ENCODE results near the gene UTY.

The UTY gene

GRCh38 chrY:13347106-13347505 lies 132.7 kb downstream of the UTY start:
- TF ChIP-seq SIN3A (IDR thresholded peaks at IDR 0.05; ENCODE audit: borderline replicate concordance, insufficient read depth, low read length) (no peak), REST (IDR thresholded peaks at IDR 0.05; ENCODE audit: insufficient read depth in 1 of 2, low read depth in 2 of 2, low read length in 2 of 2) (no peak), FOXP2 (optimal IDR thresholded peaks at IDR 0.05; ENCODE audit: borderline replicate concordance, extremely low read depth, extremely low read length, insufficient read depth) (no peak), TAF1 (IDR thresholded peaks at IDR 0.05; ENCODE audit: borderline replicate concordance, insufficient read depth, low read length) (no peak), POLR2AphosphoS5 (IDR thresholded peaks at IDR 0.05; ENCODE audit: low read depth, low read length) (no peak)

- no peak for TF ChIP-seq REST (IDR thresholded peaks at IDR 0.05; ENCODE audit: insufficient read depth in 1 of 2, low read depth in 2 of 2, low read length in 2 of 2)
- no peak for TF ChIP-seq SIN3A (IDR thresholded peaks at IDR 0.05; ENCODE audit: borderline replicate concordance, insufficient read depth, low read length)
- TF ChIP-seq POLR2AphosphoS5 (IDR thresholded peaks at IDR 0.05; ENCODE audit: low read depth, low read length): no peak
- TF ChIP-seq FOXP2 (optimal IDR thresholded peaks at IDR 0.05; ENCODE audit: borderline replicate concordance, extremely low read depth, extremely low read length, insufficient read depth): no peak
- no peak for TF ChIP-seq TAF1 (IDR thresholded peaks at IDR 0.05; ENCODE audit: borderline replicate concordance, insufficient read depth, low read length)
These were observed 134.3 kb downstream of the UTY start for GRCh38 chrY:13345549-13345948.

GRCh38 chrY:13343307-13343946 lies 136.4 kb downstream of the UTY start:
- no peak for TF ChIP-seq REST (IDR thresholded peaks at IDR 0.05; ENCODE audit: insufficient read depth in 1 of 2, low read depth in 2 of 2, low read length in 2 of 2)
- no peak for TF ChIP-seq SIN3A (IDR thresholded peaks at IDR 0.05; ENCODE audit: borderline replicate concordance, insufficient read depth, low read length)
- TF ChIP-seq TAF1 (IDR thresholded peaks at IDR 0.05; ENCODE audit: borderline replicate concordance, insufficient read depth, low read length): no peak
- TF ChIP-seq POLR2AphosphoS5 (IDR thresholded peaks at IDR 0.05; ENCODE audit: low read depth, low read length): no peak
- no peak for TF ChIP-seq FOXP2 (optimal IDR thresholded peaks at IDR 0.05; ENCODE audit: borderline replicate concordance, extremely low read depth, extremely low read length, insufficient read depth)

- no peak for TF ChIP-seq SIN3A (IDR thresholded peaks at IDR 0.05; ENCODE audit: borderline replicate concordance, insufficient read depth, low read length)
- TF ChIP-seq POLR2AphosphoS5 (IDR thresholded peaks at IDR 0.05; ENCODE audit: low read depth, low read length): no peak
- no peak for TF ChIP-seq FOXP2 (optimal IDR thresholded peaks at IDR 0.05; ENCODE audit: borderline replicate concordance, extremely low read depth, extremely low read length, insufficient read depth)
- TF ChIP-seq TAF1 (IDR thresholded peaks at IDR 0.05; ENCODE audit: borderline replicate concordance, insufficient read depth, low read length): no peak
- TF ChIP-seq REST (IDR thresholded peaks at IDR 0.05; ENCODE audit: insufficient read depth in 1 of 2, low read depth in 2 of 2, low read length in 2 of 2): no peak
These were observed 139.9 kb downstream of the UTY start for GRCh38 chrY:13339939-13340338.

Measured in PFSK-1 (cell line).